MM.1S (cell line): ENCODE data around the gene AGAP1.

Experiments
- DNase-seq: peaks from one replicate; pipeline ENCODE4 v3.0.0-alpha.2; 2015
- H2AFZ ChIP-seq: fragments of 300-600 bp; sonication (generic); 2 replicates; pipeline ENCODE4 v1.6.0; 2016; ENCODE audit warnings: antibody characterized with exemption, low read length
- H3F3A ChIP-seq: fragments of 300-600 bp; sonication (generic); 2 replicates; pipeline ENCODE4 v1.6.1; 2016; ENCODE audit warnings: mild to moderate bottlenecking, antibody characterized with exemption, low read length, moderate library complexity, mixed read lengths; ENCODE audit not compliant: insufficient read depth
- H3K27ac ChIP-seq: fragments of 300-600 bp; sonication (generic); 2 replicates; pipeline ENCODE4 v1.5.1; 2016; ENCODE audit warnings: mild to moderate bottlenecking, low read length
- H3K27me3 ChIP-seq: fragments of 300-600 bp; sonication (generic); replicated peaks from 2 replicates; pipeline ENCODE4 v1.6.0; 2016; ENCODE audit warnings: low read length; ENCODE audit not compliant: insufficient read depth
- H3K36me3 ChIP-seq: fragments of 300-600 bp; sonication (generic); replicated peaks from 2 replicates; pipeline ENCODE4 v1.6.1; 2016; ENCODE audit warnings: mild to moderate bottlenecking, low read length, mixed read lengths; ENCODE audit not compliant: insufficient read depth
- H3K4me1 ChIP-seq: fragments of 300-600 bp; sonication (generic); 2 replicates; pipeline ENCODE4 v1.6.1; 2016; ENCODE audit warnings: low read length, mixed read lengths
- H3K4me2 ChIP-seq: fragments of 300-600 bp; sonication (generic); 2 replicates; pipeline ENCODE4 v1.6.0; 2016; ENCODE audit warnings: low read depth, low read length
- H3K4me3 ChIP-seq: fragments of 300-600 bp; sonication (generic); 2 replicates; pipeline ENCODE4 v1.5.1; 2016; ENCODE audit warnings: low read length, mixed read lengths
- H3K79me2 ChIP-seq: fragments of 300-600 bp; sonication (generic); 2 replicates; pipeline ENCODE4 v1.6.1; 2016; ENCODE audit warnings: mixed run types, low read length, mixed read lengths
- H3K9ac ChIP-seq: fragments of 300-600 bp; sonication (generic); 2 replicates; pipeline ENCODE4 v1.6.1; 2016; ENCODE audit warnings: low read length, mixed read lengths
- H3K9me2 ChIP-seq: fragments of 300-600 bp; sonication (generic); replicated peaks from 2 replicates; pipeline ENCODE4 v1.6.1; 2016; ENCODE audit warnings: mild to moderate bottlenecking, low read length, mixed read lengths; ENCODE audit not compliant: insufficient read depth
- H3K9me3 ChIP-seq: fragments of 300-600 bp; sonication (generic); replicated peaks from 2 replicates; pipeline ENCODE4 v1.6.1; 2016; ENCODE audit warnings: mild to moderate bottlenecking, low read length, mixed read lengths; ENCODE audit not compliant: insufficient read depth
- H4K20me1 ChIP-seq: fragments of 300-600 bp; sonication (generic); 2 replicates; pipeline ENCODE4 v1.6.1; 2016; ENCODE audit warnings: mild to moderate bottlenecking, low read length, moderate library complexity, mixed read lengths; ENCODE audit not compliant: insufficient read depth
- EZH2 ChIP-seq: fragments of 300-600 bp; sonication (generic); optimal IDR thresholded peaks from 2 replicates; pipeline ENCODE3; 2017; ENCODE audit warnings: low read depth, mild to moderate bottlenecking, antibody characterized with exemption, low read length, mixed read lengths
- EZH2phosphoT487 ChIP-seq: fragments of 300-600 bp; sonication (generic); IDR thresholded peaks from 2 replicates; pipeline ENCODE4 v1.6.1; 2018; ENCODE audit warnings: antibody characterized with exemption, low read length
- TF ChIP-seq, protein P1 (sequence below): fragments of 300-600 bp; sonication (generic); IDR thresholded peaks from 2 replicates; pipeline ENCODE4 v1.5.1; 2016; ENCODE audit warnings: antibody characterized with exemption, low read length, mixed read lengths

Gene AGAP1

DNA sequence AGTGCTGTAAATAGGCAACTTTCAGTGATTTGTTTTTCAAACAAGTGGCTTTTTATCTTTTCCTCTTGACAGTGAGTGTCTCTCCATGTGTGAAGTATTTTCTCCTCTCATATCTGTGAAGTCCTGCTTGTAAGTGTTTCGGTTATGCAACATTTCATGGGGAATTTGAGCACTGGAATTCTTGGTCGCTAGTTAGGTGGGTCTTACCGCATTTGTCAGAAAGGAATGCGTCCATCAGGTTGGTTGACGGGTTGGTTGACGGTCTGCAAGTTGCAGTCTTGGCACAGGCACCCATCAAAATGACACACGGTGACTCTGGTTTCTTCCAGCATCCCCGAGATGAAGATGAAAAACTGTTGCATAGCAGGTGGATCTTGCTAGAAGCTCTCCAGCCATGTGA, 109.8 kb downstream of the AGAP1 start:
- Histone ChIP-seq H3F3A (peaks cover 19% of the 10 kb centered on the region), H3K4me2 (no peak overlapping the region), H4K20me1 (no peaks in the 10 kb centered on the region), H3K9me2 (no peaks in the 10 kb centered on the region), H3K27me3 (no peaks in the 10 kb centered on the region), H3K79me2 (peaks cover 87% of the 10 kb centered on the region), H3K36me3 (no peaks in the 10 kb centered on the region), H3K9ac (no peak overlapping the region), H3K4me1 (peaks cover 21% of the 10 kb centered on the region), H2AFZ (no peak overlapping the region), H3K4me3 (no peak overlapping the region), H3K27ac (no peak overlapping the region), H3K9me3 (no peaks in the 10 kb centered on the region)
- no peak for DNase-seq
- TF ChIP-seq EZH2 (no peak), EZH2phosphoT487 (no peak)

DNA sequence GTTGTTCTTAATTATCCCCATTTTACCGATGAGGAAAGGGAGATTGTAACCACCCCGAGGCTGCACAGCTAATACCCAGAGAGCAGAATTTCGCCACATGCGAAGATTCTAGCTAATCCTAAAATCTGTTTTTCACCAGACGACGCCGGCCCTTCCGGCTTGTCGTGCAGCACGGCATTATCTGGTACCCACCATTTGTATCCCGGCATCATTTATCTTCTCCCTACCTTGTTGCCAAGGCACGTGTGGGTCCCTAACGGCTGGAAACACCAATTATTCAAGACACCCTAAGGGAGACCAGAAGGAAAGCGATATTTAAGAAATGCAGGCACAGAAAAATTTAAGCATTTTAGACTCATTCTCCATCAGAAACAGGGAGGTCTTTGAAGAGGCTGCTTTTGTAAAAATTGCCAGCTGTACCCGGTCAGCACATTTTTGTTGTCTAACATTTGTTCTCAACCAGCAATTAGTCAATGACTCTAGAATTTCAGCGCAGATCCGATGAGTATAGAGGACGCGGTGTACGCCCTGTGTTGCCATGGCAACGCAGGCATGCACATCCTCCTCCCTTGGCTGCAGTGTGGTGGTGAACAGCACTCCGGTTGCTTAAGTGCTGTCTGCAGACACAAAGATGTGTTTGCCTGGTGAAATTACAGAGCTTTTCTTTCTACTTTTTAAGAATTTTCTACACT, 111.6 kb downstream of the AGAP1 start:
- no peak overlapping the region for H3K9ac ChIP-seq
- peaks cover 84% of the 10 kb centered on the region for H3K79me2 ChIP-seq
- DNase-seq: no peak

DNA sequence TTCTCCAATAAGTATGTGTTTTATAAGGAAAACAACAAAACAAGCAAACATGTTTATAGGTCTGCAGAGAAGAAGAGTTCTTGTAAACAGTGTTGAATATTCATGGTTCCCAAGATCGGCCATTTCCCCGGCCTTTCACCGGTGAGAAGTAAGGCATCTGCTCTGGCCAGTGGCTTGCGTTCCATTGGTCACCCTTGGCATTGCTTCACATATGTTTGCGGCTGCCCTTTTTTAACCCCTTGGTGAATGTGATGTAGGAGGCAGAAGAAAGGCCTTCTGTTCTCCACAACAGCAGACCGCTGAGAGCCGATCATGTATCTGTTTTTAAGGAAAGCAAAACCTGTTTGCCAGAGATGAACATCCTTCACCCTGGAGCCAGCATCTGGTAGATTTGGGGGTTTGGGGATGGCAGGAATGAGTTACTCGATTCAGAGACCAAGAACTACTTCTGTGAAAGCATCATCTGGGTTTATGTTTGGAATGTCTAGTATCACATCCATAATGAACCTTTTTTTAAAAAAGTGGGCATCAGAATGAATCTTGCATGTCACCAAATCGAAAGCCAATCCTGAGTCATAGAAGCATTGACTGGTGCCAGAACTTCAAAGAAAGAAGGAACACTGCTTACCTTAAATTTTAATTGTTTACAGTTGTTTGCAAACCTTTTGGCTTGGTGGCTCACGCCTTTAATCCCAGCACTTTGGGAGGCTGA, 112.3 kb downstream of the AGAP1 start:
- no peaks in the 10 kb centered on the region for H3K27me3 ChIP-seq
- H3K4me2 ChIP-seq: no peak overlapping the region
- H3K4me1 ChIP-seq: peaks cover 36% of the 10 kb centered on the region
- H3K9me3 ChIP-seq: no peaks in the 10 kb centered on the region
- H3K9me2 ChIP-seq: no peaks in the 10 kb centered on the region
- H3K36me3 ChIP-seq: no peaks in the 10 kb centered on the region
- H3K9ac ChIP-seq: no peak overlapping the region
- peaks cover 26% of the 10 kb centered on the region for H3F3A ChIP-seq
- no peak overlapping the region for H3K27ac ChIP-seq
- no peaks in the 10 kb centered on the region for H4K20me1 ChIP-seq
- no peak for DNase-seq
- no peak overlapping the region for H2AFZ ChIP-seq
- H3K4me3 ChIP-seq: no peak overlapping the region
- peaks cover 79% of the 10 kb centered on the region for H3K79me2 ChIP-seq
- TF ChIP-seq, protein P1, sequence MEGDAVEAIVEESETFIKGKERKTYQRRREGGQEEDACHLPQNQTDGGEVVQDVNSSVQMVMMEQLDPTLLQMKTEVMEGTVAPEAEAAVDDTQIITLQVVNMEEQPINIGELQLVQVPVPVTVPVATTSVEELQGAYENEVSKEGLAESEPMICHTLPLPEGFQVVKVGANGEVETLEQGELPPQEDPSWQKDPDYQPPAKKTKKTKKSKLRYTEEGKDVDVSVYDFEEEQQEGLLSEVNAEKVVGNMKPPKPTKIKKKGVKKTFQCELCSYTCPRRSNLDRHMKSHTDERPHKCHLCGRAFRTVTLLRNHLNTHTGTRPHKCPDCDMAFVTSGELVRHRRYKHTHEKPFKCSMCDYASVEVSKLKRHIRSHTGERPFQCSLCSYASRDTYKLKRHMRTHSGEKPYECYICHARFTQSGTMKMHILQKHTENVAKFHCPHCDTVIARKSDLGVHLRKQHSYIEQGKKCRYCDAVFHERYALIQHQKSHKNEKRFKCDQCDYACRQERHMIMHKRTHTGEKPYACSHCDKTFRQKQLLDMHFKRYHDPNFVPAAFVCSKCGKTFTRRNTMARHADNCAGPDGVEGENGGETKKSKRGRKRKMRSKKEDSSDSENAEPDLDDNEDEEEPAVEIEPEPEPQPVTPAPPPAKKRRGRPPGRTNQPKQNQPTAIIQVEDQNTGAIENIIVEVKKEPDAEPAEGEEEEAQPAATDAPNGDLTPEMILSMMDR: no peak
- TF ChIP-seq EZH2 (no peak), EZH2phosphoT487 (no peak)

More for the DNA sequence above, 111.6 kb downstream of the AGAP1 start:
- TF ChIP-seq EZH2 (no peak), EZH2phosphoT487 (no peak)
- TF ChIP-seq, protein P1: no peak
- no peaks in the 10 kb centered on the region for H4K20me1 ChIP-seq
- no peak overlapping the region for H3K4me2 ChIP-seq
- H3F3A ChIP-seq: peaks cover 25% of the 10 kb centered on the region
- peaks cover 37% of the 10 kb centered on the region for H3K4me1 ChIP-seq
- no peak overlapping the region for H3K27ac ChIP-seq
- H3K9me3 ChIP-seq: no peaks in the 10 kb centered on the region
- H3K4me3 ChIP-seq: no peak overlapping the region
- H2AFZ ChIP-seq: no peak overlapping the region
- no peaks in the 10 kb centered on the region for H3K36me3 ChIP-seq
- no peaks in the 10 kb centered on the region for H3K9me2 ChIP-seq
- no peaks in the 10 kb centered on the region for H3K27me3 ChIP-seq
